Kidney epithelial cell (primary cell): ENCODE data around the gene STK31. TPM values are rescaled to one million over a fixed set of nuclear protein-coding genes. Genes with fewer than 3 reads are reported as not detected.

Experiments
- DNase-seq: peaks from one replicate; pipeline ENCODE4 v3.0.0-alpha.2; 2010; ENCODE audit warnings: low read depth
- H3K27me3 ChIP-seq: 2 replicates; pipeline ENCODE4 v1.6.0; 2011; ENCODE audit warnings: low read length; ENCODE audit not compliant: control insufficient read depth, insufficient read depth
- H3K36me3 ChIP-seq: 2 replicates; pipeline ENCODE4 v1.5.1; 2011; ENCODE audit warnings: low read length; ENCODE audit not compliant: control insufficient read depth, insufficient read depth
- H3K4me3 ChIP-seq: 2 replicates; pipeline ENCODE4 v1.5.1; 2011; ENCODE audit warnings: low read depth, mild to moderate bottlenecking, control low read depth, low read length
- total RNA-seq: library from RNA; depleted of rRNA; stranded (reverse); fragments of >200 nt; gene quantifications from 2 replicates; pipeline ENCODE4 v1.2.3, GENCODE V29; 2015
- TF ChIP-seq, protein P1 (sequence below): IDR thresholded peaks from 2 replicates; pipeline ENCODE4 v1.5.1; 2011; ENCODE audit warnings: mild to moderate bottlenecking, moderate library complexity, low read length, control low read depth, inconsistent platforms; ENCODE audit not compliant: insufficient read depth, poor library complexity, severe bottlenecking

Gene STK31
- total RNA-seq, 1 donor from 2014 or later, result 0.58 TPM

DNA sequence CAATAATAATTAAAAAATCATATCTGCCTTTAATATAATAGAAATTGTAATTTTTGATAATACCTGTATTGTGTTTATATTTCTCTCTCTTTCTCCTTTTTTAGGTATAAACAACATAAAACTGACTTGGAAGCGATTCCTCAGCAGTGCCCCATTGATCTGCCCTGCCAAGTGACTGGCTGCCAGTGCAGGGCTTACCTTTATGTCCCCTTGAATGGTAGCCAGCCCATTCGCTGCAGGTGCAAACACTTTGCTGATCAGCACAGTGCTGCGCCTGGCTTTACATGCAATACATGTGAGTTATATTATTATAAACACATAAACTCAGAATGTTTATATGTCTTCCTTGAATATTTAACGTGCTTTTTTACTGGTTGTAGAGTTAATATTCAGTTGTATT is 20.9 kb upstream of the STK31 start:
- DNase-seq, result no peak
- TF ChIP-seq, protein P1, sequence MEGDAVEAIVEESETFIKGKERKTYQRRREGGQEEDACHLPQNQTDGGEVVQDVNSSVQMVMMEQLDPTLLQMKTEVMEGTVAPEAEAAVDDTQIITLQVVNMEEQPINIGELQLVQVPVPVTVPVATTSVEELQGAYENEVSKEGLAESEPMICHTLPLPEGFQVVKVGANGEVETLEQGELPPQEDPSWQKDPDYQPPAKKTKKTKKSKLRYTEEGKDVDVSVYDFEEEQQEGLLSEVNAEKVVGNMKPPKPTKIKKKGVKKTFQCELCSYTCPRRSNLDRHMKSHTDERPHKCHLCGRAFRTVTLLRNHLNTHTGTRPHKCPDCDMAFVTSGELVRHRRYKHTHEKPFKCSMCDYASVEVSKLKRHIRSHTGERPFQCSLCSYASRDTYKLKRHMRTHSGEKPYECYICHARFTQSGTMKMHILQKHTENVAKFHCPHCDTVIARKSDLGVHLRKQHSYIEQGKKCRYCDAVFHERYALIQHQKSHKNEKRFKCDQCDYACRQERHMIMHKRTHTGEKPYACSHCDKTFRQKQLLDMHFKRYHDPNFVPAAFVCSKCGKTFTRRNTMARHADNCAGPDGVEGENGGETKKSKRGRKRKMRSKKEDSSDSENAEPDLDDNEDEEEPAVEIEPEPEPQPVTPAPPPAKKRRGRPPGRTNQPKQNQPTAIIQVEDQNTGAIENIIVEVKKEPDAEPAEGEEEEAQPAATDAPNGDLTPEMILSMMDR, result no peak
- no peaks in the 10 kb centered on the region for H3K27me3 ChIP-seq
- H3K4me3 ChIP-seq, result no peak overlapping the region
- H3K36me3 ChIP-seq, result no peaks in the 10 kb centered on the region

DNA sequence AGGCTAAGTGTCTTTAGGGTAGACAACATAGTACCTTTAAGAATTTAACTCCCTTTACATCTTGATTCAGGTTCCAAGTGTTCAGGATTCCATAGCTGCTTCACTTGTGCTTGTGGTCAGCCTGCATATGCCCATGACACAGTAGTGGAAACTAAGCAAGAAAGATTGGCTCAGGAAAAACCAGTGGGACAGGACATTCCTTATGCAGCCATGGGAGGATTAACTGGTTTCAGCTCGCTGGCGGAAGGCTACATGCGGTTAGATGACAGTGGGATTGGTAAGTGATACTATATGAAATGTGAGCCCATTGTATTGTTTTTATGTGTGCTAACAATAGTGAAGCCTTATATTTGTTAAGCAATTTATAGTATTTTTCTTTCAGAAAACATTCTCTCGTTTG is 18.7 kb upstream of the STK31 start:
- DNase-seq, result no peak
- TF ChIP-seq, protein P1, result no peak
- Histone ChIP-seq H3K4me3 (no peak overlapping the region), H3K36me3 (no peaks in the 10 kb centered on the region), H3K27me3 (no peaks in the 10 kb centered on the region)

DNA sequence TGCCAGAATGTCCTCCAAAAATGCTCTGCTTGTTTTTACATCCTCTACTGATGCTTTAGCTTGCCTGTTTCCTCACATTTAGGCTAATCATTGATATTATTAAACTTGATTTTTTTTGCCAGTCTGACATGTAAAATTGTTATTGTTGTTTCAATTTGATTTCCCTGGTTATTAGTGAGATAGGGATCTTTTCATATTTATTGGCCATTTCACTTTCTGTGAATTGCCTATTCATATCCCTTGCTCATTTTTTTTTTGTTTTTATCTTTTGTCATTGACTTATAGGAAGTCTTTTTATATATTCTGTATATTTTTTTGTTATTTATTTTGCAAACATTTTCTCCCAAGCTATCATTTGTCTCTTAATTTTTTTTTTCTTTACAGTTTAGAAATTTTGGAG is 16.8 kb upstream of the STK31 start:
- no peaks in the 10 kb centered on the region for H3K36me3 ChIP-seq
- TF ChIP-seq, protein P1, result no peak
- DNase-seq, result no peak
- no peak overlapping the region for H3K4me3 ChIP-seq
- no peaks in the 10 kb centered on the region for H3K27me3 ChIP-seq

DNA sequence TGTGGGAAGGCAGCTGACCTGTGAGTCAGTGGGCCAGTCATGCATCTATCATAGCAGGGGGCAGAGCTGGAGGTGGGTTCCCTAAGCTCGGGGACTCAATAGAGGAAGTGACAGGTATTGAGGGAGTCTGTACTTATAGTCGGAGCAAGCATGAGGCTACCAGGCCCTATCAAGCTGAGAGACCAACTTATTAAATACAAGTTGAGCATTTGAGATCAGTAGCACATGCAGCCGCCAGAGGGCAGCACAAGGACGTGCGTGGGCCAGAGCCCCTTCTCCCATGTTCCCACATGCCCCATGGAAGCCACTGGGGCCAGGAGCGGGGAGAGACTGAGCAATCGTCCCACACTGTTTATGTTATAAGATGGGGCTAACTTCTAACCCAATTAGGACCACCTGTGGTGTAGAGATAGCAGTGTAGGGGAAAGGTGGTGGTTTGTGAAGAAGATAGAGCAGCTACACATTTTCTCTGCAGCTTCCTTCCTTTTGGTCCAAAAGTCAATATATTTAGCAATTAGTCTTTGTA is 13.0 kb upstream of the STK31 start:
- TF ChIP-seq, protein P1, result peak; percentile 70
- Histone ChIP-seq H3K4me3 (no peak overlapping the region), H3K36me3 (peaks cover 1% of the 10 kb centered on the region), H3K27me3 (no peaks in the 10 kb centered on the region)
- no peak for DNase-seq

DNA sequence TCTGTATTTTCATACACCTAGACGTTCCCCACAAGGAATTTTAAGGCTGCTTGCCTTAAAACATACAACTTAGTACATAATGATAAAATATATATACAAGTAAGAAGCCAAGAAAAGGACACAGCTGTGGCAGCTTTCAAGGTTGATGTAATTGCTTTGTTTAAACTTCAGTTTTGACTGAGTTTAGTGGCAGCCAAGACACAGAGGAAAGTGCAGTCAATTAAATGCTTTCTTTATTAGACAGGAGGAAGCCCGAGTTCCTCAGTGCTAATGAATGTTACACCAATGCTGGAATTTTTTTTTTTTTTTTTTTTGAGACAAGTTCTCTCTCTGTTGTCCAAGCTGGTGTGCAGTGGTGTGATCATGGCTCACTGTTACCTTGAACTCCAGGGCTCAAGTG is 11.2 kb upstream of the STK31 start:
- no peak for DNase-seq
- H3K36me3 ChIP-seq, result peaks cover 1% of the 10 kb centered on the region
- TF ChIP-seq, protein P1, result no peak

DNA sequence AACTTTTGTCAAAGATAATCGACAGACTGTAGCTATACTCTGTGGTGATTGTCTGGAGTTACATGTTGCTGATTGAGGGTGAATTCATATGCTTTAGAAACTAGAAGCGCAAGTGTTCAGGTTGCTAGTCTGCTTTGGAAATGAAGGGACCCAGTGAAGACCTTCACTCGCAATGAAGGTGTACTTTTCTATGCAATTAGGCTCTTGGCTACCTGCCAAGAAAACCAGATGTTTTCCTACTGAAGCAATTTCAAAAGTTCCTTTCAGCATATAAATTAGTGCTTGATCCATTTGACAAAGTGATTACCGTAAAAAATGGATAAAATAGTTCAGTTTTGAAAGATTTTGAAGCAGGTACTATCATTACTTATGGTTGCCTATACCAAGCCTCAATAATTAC is 10.0 kb upstream of the STK31 start:
- DNase-seq, result no peak
- Histone ChIP-seq H3K36me3 (peaks cover 1% of the 10 kb centered on the region), H3K4me3 (no peak overlapping the region), H3K27me3 (no peaks in the 10 kb centered on the region)
- TF ChIP-seq, protein P1, result no peak

More for the DNA sequence above, 11.2 kb upstream of the STK31 start:
- no peak overlapping the region for H3K4me3 ChIP-seq
- no peaks in the 10 kb centered on the region for H3K27me3 ChIP-seq
